Astrocyte (in vitro differentiated cells and primary cell): ENCODE data around the gene RBFOX2. TPM values are rescaled to one million over a fixed set of nuclear protein-coding genes. Genes with fewer than 3 reads are reported as not detected.

Experiments
- DNase-seq: peaks from one replicate; pipeline ENCODE4 v3.0.0-alpha.2; 2010; ENCODE audit warnings: low read depth
- FAIRE-seq: peaks from 2 replicates; lab custom pipeline; 2011; peaks lifted over from hg19 to GRCh38; lab: Jason Lieb, UNC
- H2AFZ ChIP-seq: 2 replicates; pipeline ENCODE4 v1.6.0; 2012; ENCODE audit warnings: low read depth, low read length, inconsistent platforms
- H3K27ac ChIP-seq: 2 replicates; pipeline ENCODE4 v1.5.1; 2011; ENCODE audit warnings: low read depth, low read length, inconsistent platforms
- H3K27me3 ChIP-seq: 2 replicates; pipeline ENCODE4 v1.6.0; 2011; ENCODE audit warnings: low read length, inconsistent platforms; ENCODE audit not compliant: insufficient read depth
- H3K36me3 ChIP-seq: 2 replicates; pipeline ENCODE4 v1.5.1; 2011; ENCODE audit warnings: low read length, inconsistent platforms; ENCODE audit not compliant: insufficient read depth
- H3K4me1 ChIP-seq: 2 replicates; pipeline ENCODE4 v1.5.1; 2011; ENCODE audit warnings: low read length, inconsistent platforms; ENCODE audit not compliant: insufficient read depth
- H3K4me2 ChIP-seq: 2 replicates; pipeline ENCODE4 v1.6.0; 2012; ENCODE audit warnings: low read length, inconsistent platforms
- H3K4me3 ChIP-seq: 2 replicates; pipeline ENCODE4 v1.5.1; 2011; ENCODE audit warnings: low read depth, mild to moderate bottlenecking, low read length, inconsistent platforms; ENCODE audit not compliant: insufficient read depth
- H3K79me2 ChIP-seq: 2 replicates; pipeline ENCODE4 v1.6.0; 2012; ENCODE audit warnings: mild to moderate bottlenecking, low read length, inconsistent platforms; ENCODE audit not compliant: insufficient read depth
- H3K9ac ChIP-seq: 2 replicates; pipeline ENCODE4 v1.6.0; 2012; ENCODE audit warnings: mild to moderate bottlenecking, low read length, inconsistent platforms
- H3K9me3 ChIP-seq: 2 replicates; pipeline ENCODE4 v1.5.1; 2012; ENCODE audit warnings: low read depth, mild to moderate bottlenecking, low read length, inconsistent platforms; ENCODE audit not compliant: insufficient read depth
- H4K20me1 ChIP-seq: 2 replicates; pipeline ENCODE4 v1.6.0; 2012; ENCODE audit warnings: low read length, inconsistent platforms; ENCODE audit not compliant: insufficient read depth
- H3K27ac Mint-ChIP-seq: one replicate; pipeline ENCODE4 v1.8.0; 2021; ENCODE audit warnings: mild to moderate bottlenecking, mixed read lengths; ENCODE audit not compliant: unreplicated experiment
- H3K27me3 Mint-ChIP-seq: one replicate; pipeline ENCODE4 v1.8.0; 2021; ENCODE audit warnings: low read depth, mixed read lengths; ENCODE audit not compliant: unreplicated experiment
- H3K36me3 Mint-ChIP-seq: one replicate; pipeline ENCODE4 v1.8.0; 2021; ENCODE audit warnings: low read depth, mixed read lengths; ENCODE audit not compliant: unreplicated experiment
- H3K4me1 Mint-ChIP-seq: one replicate; pipeline ENCODE4 v1.8.0; 2021; ENCODE audit warnings: low read depth, mixed read lengths; ENCODE audit not compliant: unreplicated experiment
- H3K4me3 Mint-ChIP-seq: one replicate; pipeline ENCODE4 v1.8.0; 2021; ENCODE audit warnings: mild to moderate bottlenecking, moderate library complexity, mixed read lengths; ENCODE audit not compliant: unreplicated experiment
- H3K9me3 Mint-ChIP-seq: one replicate; pipeline ENCODE4 v1.8.0; 2021; ENCODE audit warnings: mild to moderate bottlenecking, mixed read lengths; ENCODE audit not compliant: unreplicated experiment
- CTCF ChIP-seq: IDR thresholded peaks from 2 replicates; pipeline ENCODE4 v1.5.1; 2011; ENCODE audit warnings: low read depth, mild to moderate bottlenecking, inconsistent platforms, low read length, moderate library complexity; ENCODE audit not compliant: insufficient read depth
- EZH2 ChIP-seq: IDR thresholded peaks from 2 replicates; pipeline ENCODE4 v1.6.1; 2012; ENCODE audit warnings: mild to moderate bottlenecking, low read length, inconsistent platforms; ENCODE audit not compliant: insufficient read depth
- total RNA-seq: library from RNA; stranded (reverse); gene quantifications from 2 replicates; pipeline ENCODE4 v1.2.1, GENCODE V29; 2021

RBFOX2 gene
- total RNA-seq, 1 donor from 2014 or later, result 169 TPM

- Histone ChIP-seq H3K79me2 (peaks cover 10% of the 10 kb centered on the region), H3K9me3 (no peaks in the 10 kb centered on the region), H3K27ac (no peak overlapping the region), H3K36me3 (peaks cover 35% of the 10 kb centered on the region), H3K27me3 (no peaks in the 10 kb centered on the region), H3K4me1 (peaks cover under 1% of the 10 kb centered on the region), H2AFZ (no peak overlapping the region), H3K4me2 (no peak overlapping the region), H3K9ac (no peak overlapping the region), H4K20me1 (peaks cover 21% of the 10 kb centered on the region), H3K4me3 (no peak overlapping the region)
- DNase-seq (no peak), FAIRE-seq (no peak)
- H3K9me3 Mint-ChIP-seq, result no peaks in the 10 kb centered on the region
- no peaks in the 10 kb centered on the region for H3K27me3 Mint-ChIP-seq
- H3K4me1 Mint-ChIP-seq, result peaks cover 19% of the 10 kb centered on the region
- H3K4me3 Mint-ChIP-seq, result no peak overlapping the region
- H3K27ac Mint-ChIP-seq, result peak overlapping the region; percentile 5
- peaks cover 5% of the 10 kb centered on the region for H3K36me3 Mint-ChIP-seq
- TF ChIP-seq EZH2 (no peak), CTCF (no peak)
Measured at GRCh38 chr22:35752863-35753189, 275.8 kb downstream of the RBFOX2 start.

DNA sequence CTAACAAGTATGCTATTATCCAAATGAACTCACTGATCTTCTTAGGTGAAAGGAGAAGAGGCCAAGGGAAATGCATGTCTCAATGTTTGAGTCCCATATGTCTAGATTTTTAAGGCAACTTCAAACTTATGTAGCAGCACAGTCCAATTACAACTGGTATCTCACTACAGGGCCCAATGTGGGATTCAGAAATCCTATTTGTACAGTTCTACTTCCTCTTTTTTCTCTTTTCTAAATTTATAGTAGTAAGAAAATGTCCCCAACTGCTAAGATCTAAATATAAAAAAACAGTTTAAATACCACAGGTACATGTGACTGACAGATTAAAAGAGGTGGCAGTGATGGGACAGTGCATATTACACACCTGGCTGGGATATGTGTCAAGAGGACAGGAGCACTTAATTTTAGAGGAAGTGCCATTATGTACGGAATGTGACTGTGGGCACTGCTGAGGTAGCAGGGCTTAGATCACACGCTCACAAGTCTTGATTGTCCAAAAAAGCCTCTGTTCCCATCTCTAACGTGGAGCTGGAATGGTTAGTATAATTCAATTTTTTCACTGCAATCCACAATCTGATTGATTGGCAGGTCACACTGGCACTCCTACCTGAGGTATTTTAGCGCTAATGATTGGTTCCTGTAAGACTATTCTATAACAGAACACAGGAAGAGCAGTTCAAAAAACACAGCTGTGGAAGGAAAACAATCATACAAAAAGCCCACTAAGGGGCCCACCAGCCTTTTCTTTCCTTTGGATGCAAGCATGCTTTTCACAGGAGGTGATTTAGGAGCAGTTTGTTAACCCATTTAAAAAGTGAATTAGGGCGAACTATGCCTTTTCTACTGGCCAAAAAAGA, 276.4 kb downstream of the RBFOX2 start:
- peaks cover 30% of the 10 kb centered on the region for H3K36me3 ChIP-seq
- FAIRE-seq, result peak; percentile 9

More for the DNA sequence above, 276.4 kb downstream of the RBFOX2 start:
- Histone ChIP-seq H3K79me2 (peaks cover 10% of the 10 kb centered on the region), H3K27me3 (no peaks in the 10 kb centered on the region), H4K20me1 (peaks cover 21% of the 10 kb centered on the region), H2AFZ (no peak overlapping the region), H3K27ac (no peak overlapping the region), H3K4me3 (no peak overlapping the region), H3K9ac (no peak overlapping the region), H3K4me1 (peaks cover 6% of the 10 kb centered on the region), H3K4me2 (no peak overlapping the region), H3K9me3 (no peaks in the 10 kb centered on the region)
- H3K4me3 Mint-ChIP-seq, result no peak overlapping the region
- H3K9me3 Mint-ChIP-seq, result no peaks in the 10 kb centered on the region
- no peak for TF ChIP-seq CTCF
- TF ChIP-seq EZH2, result no peak
- peaks cover 21% of the 10 kb centered on the region for H3K4me1 Mint-ChIP-seq
- peak overlapping the region; percentile 69 for H3K27ac Mint-ChIP-seq
- no peaks in the 10 kb centered on the region for H3K27me3 Mint-ChIP-seq
- no peak for DNase-seq
- peaks cover 5% of the 10 kb centered on the region for H3K36me3 Mint-ChIP-seq
